ENCODE measurements around the gene TUBGCP6. TPM values are rescaled to one million over a fixed set of nuclear protein-coding genes. Genes with fewer than 3 reads are reported as not detected.

TUBGCP6 gene
- total RNA-seq, 3 donors from 2014 or later: 34.2 to 66.2 (median 59.6) TPM

- no peaks in the 10 kb centered on the region for H3K9me3 ChIP-seq
- H3K27me3 ChIP-seq: no peaks in the 10 kb centered on the region
- no peak for DNase-seq (ENCODE audit: low spot score in 2 of 2)
- no peaks in the 10 kb centered on the region for H3K36me3 ChIP-seq
- TF ChIP-seq POLR2AphosphoS5 (IDR thresholded peaks at IDR 0.05): no peak
- TF ChIP-seq POLR2A (IDR thresholded peaks at IDR 0.05): no peak
- no peak for TF ChIP-seq CTCF (IDR thresholded peaks at IDR 0.05)
- intact Hi-C loops (cut with DNase I; ENCODE audit: low total_unique reads): loop anchor here (10.0 kb wide), 1 partner anchor 50 kb away; no protein-coding TSS in a partner anchor
- no peaks in the 10 kb centered on the region for H3K4me1 ChIP-seq
- no peak overlapping the region for H3K4me3 ChIP-seq
- no peak overlapping the region for H3K27ac ChIP-seq
Measured at GRCh38 chr22:50204571-50204970, 40.3 kb downstream of the TUBGCP6 start.

GRCh38 chr22:50203288-50203687, 41.5 kb downstream of the TUBGCP6 start:
- no peak for DNase-seq (ENCODE audit: low spot score in 2 of 2)
- no peak overlapping the region for H3K4me3 ChIP-seq
- H3K27ac ChIP-seq: no peak overlapping the region
- H3K9me3 ChIP-seq: no peaks in the 10 kb centered on the region
- no peaks in the 10 kb centered on the region for H3K36me3 ChIP-seq
- intact Hi-C loops (cut with DNase I; ENCODE audit: low total_unique reads): loop anchor here (10.0 kb wide), 1 partner anchor 48 kb away; no protein-coding TSS in a partner anchor
- H3K4me1 ChIP-seq: no peaks in the 10 kb centered on the region
- no peaks in the 10 kb centered on the region for H3K27me3 ChIP-seq
- TF ChIP-seq POLR2A (IDR thresholded peaks at IDR 0.05) (no peak), POLR2AphosphoS5 (IDR thresholded peaks at IDR 0.05) (no peak), CTCF (IDR thresholded peaks at IDR 0.05) (no peak)

- H3K4me3 ChIP-seq: peak overlapping the region; percentile 66 to 89 (median 76)
- H3K36me3 ChIP-seq: no peaks in the 10 kb centered on the region
- H3K4me1 ChIP-seq: no peaks in the 10 kb centered on the region
- H3K27me3 ChIP-seq: no peaks in the 10 kb centered on the region
- no peak overlapping the region for H3K27ac ChIP-seq
- DNase-seq (ENCODE audit: low spot score in 2 of 2): no peak
- TF ChIP-seq POLR2A (IDR thresholded peaks at IDR 0.05): no peak
- TF ChIP-seq CTCF (IDR thresholded peaks at IDR 0.05): no peak
- no peak for TF ChIP-seq POLR2AphosphoS5 (IDR thresholded peaks at IDR 0.05)
- H3K9me3 ChIP-seq: no peaks in the 10 kb centered on the region
- intact Hi-C loops (cut with DNase I; ENCODE audit: low total_unique reads): loop anchor here (10.0 kb wide), 1 partner anchor 47 kb away; no protein-coding TSS in a partner anchor
Measured at GRCh38 chr22:50202130-50202666, 42.6 kb downstream of the TUBGCP6 start.

- no peak for TF ChIP-seq CTCF (IDR thresholded peaks at IDR 0.05)
- no peak for TF ChIP-seq POLR2AphosphoS5 (IDR thresholded peaks at IDR 0.05)
- TF ChIP-seq POLR2A (IDR thresholded peaks at IDR 0.05): no peak
Measured at GRCh38 chr22:50201191-50202129, 43.4 kb downstream of the TUBGCP6 start.

More at GRCh38 chr22:50201191-50202129, 43.4 kb downstream of the TUBGCP6 start:
- intact Hi-C loops (cut with DNase I; ENCODE audit: low total_unique reads): loop anchor here (10.0 kb wide), 1 partner anchor 47 kb away; no protein-coding TSS in a partner anchor
- DNase-seq (ENCODE audit: low spot score in 2 of 2): no peak
- no peaks in the 10 kb centered on the region for H3K9me3 ChIP-seq
- H3K27me3 ChIP-seq: no peaks in the 10 kb centered on the region
- no peaks in the 10 kb centered on the region for H3K4me1 ChIP-seq
- peak overlapping the region; percentile 71 to 90 for H3K27ac ChIP-seq
- peak overlapping the region; percentile 66 to 89 (median 76) for H3K4me3 ChIP-seq
- no peaks in the 10 kb centered on the region for H3K36me3 ChIP-seq

All from breast epithelium (tissue), 4 donors.